D721Med (cell line): Measurements from ENCODE around the gene DPP10.
"Not testable (repeated sequence)": the region's sequence is repeated elsewhere in the genome, so short reads cannot be mapped to it uniquely, and the experiment has no call there.

Source experiments
- DNase-seq: peaks from one replicate; pipeline ENCODE4 v3.0.0; 2011; ENCODE audit warnings: low spot score; ENCODE audit not compliant: insufficient read length
- FAIRE-seq: peaks from 2 replicates; lab custom pipeline; 2011; peaks lifted over from hg19 to GRCh38; lab: Jason Lieb, UNC
- CTCF ChIP-seq: IDR thresholded peaks from 2 replicates; pipeline ENCODE4 v1.5.1; 2012; ENCODE audit warnings: mild to moderate bottlenecking, control low read depth; ENCODE audit not compliant: insufficient read depth; ENCODE audit errors: missing control alignments

DPP10 gene

GRCh38 chr2:114729026-114729425, 286.6 kb downstream of the DPP10 start:
- TF ChIP-seq CTCF, result peak; percentile 15
- DNase-seq (no peak), FAIRE-seq (no peak)

- DNase-seq (no peak), FAIRE-seq (no peak)
- no peak for TF ChIP-seq CTCF
Measured at GRCh38 chr2:114735126-114735525, 292.7 kb downstream of the DPP10 start.

- DNase-seq (no peak), FAIRE-seq (no peak)
- no peak for TF ChIP-seq CTCF
Measured at GRCh38 chr2:114742245-114742644, 299.8 kb downstream of the DPP10 start.

GRCh38 chr2:114745700-114746099, 303.3 kb downstream of the DPP10 start:
- DNase-seq, result no peak
- no peak for FAIRE-seq
- TF ChIP-seq CTCF, result no peak

GRCh38 chr2:114748175-114748574, 305.7 kb downstream of the DPP10 start:
- not testable (repeated sequence) for FAIRE-seq, DNase-seq

- DNase-seq (no peak), FAIRE-seq (no peak)
- TF ChIP-seq CTCF, result no peak
Measured at GRCh38 chr2:114752425-114752824, 310.0 kb downstream of the DPP10 start.

- FAIRE-seq (no peak), DNase-seq (no peak)
- no peak for TF ChIP-seq CTCF
Measured at GRCh38 chr2:114753145-114753544, 310.7 kb downstream of the DPP10 start.
